ENCODE data around the gene PPL.

Gene PPL

DNA sequence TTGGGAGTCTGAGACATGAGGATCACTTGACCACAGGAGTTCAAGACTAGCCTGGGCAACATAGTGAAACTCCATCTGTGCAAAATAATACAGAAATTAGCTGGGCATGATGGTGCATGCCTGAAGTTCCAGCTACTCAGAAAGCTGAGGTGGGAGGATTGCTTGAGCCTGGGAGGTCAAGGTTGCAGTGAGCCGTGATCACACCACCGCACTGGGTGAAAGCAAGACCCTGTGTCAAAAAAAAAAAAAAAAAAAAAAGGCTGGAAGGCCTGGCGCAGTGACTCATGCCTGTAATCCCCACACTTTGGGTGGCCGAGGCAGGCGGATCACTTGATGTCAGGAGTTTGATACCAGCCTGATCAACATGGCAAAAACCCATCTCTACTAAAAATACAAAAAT is 81.6 kb downstream of the PPL start:
- no peak for DNase-seq

DNA sequence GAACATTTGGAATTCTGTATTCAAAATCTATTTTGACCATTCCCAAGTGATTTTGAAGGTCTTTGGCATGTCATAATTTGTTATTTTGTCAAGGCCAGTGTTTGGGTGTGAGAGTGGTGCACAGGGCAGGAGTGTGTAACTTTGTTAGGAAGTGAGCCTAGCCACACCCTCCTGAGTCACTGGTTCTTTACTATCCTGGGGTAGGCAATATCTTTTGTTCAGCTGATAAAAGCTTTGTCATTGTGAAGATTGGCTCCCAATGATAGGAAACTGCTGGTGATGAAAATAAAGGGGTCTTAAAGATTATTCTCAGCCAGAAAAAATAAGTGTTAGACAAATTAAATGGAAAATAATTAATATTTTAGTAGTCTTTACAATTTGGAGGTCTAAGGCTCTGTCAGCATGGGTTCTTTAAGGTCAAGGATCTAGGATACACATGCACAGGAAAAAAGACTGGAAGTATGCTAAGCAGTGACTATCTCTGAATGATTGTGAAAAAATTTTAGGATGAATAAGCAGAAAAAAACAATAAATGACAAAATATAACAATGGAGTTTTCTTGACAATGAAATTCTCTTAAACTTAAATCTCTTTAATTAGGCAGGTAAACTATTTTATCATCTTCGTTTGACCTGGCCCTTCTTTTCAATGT is 84.6 kb downstream of the PPL start:
- no peak for DNase-seq

DNA sequence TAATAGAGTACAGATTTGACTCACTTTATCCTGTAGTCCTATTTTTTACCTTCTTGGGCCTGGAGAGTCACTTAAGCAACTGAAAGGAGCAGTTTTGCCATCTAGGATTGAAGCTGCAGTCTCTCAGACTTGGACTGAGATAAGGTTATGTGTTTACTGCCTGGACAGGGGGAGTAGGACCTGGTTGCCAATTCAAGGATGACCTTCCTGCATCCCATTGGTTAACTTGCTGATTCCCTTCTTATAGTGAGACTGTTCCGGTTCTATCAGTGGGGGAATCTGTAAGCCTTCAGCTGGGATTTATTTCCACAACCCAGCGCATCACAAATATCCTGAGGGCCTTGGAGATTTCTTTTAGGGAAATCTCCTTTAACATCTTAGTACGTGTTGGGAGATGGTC is 86.7 kb downstream of the PPL start:
- no peak for DNase-seq

DNA sequence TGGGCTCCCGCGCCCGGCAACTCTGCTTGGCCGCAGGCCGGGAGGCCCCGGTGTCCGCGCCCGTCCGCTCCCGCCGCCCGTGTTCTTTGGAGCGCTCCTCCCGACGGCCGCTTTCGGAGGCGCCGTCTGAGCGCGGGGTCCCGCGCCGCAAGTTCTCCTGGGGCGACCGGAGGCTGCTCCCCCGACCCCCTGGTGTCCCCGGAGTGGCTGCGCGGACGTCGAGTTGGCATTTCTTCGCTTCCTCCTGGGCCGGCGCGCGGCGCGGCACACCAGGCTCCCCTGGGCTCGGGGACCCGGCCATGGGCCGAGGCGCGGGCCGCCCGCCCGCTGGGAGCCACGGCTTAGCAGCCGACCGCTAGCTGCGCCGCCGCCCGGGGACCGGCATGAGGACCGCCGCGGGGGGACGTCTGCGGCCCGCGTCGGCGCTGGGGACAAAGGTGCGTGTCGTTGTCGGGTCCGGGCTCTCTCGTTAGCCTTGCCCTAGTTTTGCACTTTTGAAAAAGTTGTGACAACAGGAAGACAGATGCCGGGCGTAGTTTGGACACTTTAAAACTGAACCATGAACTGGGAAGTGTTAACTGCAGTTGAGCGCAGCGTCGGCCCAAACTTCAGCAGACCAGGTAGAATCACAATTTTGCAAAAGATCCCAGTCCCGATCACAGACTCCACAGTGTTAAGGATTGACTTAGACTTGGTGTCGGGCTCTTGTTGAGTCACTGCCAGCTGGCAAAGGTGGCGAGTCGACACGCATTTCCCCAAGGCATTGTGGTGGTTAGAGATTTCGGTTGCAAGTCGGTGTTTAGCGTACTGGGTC is 89.0 kb downstream of the PPL start:
- DNase-seq: peak; percentile 19

DNA sequence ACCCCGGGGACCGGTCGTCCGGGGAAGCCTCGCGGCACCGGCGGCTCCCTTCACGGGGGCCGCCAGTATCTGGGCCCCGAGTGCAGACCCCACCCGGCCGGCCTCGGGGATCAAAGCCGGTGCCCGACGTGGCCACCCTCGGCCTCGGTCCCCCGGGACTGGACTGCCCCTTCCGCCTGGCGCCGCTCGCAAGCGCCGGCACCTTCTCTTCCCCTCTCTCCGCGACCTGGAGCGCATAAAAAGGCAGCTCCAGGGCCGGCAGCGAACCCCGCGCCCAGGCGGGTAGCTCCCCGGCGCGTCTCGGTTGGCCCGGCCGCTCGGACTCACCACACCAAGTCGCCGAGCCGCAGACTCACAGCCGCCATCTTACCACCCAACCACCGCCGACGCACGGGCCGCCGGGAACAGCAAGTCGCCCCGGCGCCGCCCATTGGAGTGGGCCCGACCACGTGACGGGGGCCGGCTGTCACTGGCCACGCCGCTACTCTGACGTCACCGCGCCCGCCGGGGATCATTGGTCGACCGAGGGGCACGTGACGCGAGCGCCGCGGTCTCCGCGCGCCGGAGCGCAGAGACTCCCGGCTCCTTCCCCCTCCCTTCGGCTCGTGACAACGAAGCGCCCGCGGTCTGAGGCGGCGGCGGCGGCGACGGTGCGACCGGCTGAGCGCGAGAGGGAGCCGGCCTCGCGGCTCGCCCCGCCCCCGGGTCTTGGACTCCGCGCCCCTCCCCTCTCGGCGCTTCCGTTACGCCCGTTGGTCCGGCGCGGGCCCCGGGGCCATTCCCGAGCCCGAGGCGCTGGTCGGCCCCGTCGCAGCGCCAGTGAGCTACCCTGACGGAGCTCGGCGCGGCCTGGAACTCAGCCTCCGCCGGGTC is 89.8 kb downstream of the PPL start, which contains the start of the genes GLYR1 and UBN1:
GLYR1 (minus strand) TSS at position 388 of the 873 bp plus-strand sequence; CDS start at position 365, 23 bp downstream.
UBN1 (plus strand) TSS at position 581 of the 873 bp plus-strand sequence. CDS start 5,437 bp downstream, outside the sequence.
- DNase-seq: peak; percentile 100

DNA sequence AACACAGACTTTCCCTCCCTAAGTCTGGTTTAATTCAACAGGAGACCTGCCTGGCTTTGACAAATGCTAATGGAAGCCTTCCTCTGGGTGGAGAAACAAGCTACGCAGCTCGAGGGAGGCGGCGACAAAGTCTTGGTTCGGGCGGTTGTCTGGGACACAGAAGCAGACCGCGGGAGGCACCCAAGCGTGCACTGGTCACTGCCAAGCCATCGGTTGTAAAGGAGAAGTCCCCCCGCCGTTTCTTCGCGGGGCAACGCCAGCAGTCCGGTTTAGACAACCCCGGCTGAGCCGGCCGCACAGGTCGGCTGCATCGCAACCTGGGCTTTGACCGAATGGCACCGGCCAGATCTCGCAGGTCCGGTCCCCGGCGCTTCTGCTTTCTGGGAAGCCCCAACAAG is 90.4 kb downstream of the PPL start:
- no peak for DNase-seq

DNA sequence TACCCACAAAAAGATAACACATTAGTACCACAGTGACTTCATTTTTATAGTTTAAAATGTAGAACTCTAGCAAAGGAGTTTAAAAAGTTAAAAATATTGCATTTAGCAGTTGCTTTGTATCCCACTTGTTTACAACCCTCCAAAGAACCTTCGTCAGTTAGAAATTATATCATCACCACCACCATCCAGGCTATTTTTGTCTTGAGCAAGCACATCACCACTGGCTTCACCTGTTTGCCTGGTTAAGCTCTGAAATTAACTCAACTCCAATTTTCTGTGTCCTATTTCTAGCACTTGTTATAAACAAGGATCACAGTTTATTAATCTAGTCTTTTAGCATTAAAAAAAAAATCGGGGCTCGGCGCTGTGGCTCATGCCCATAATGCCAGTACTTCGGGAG is 96.0 kb downstream of the PPL start:
- DNase-seq: no peak

DNA sequence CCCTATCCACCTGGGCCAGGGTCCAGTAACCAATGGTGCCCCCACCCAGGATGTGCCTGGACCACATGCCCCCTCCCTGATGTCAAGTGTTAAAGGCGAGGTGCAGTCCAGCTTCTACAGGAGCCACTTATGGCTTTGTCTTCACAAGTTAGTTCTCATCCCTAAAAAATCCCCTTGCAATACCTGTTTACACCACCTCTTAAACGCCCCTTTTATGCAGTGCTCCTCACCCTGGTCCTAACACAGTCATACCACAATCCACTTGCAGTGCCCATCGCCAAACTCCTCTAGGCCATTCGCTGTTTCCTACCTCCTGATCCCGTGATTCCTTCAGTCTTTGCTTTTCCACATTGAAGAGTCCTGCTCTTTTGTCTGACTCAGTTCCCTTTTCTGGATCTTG is 97.0 kb downstream of the PPL start:
- no peak for DNase-seq

DNA sequence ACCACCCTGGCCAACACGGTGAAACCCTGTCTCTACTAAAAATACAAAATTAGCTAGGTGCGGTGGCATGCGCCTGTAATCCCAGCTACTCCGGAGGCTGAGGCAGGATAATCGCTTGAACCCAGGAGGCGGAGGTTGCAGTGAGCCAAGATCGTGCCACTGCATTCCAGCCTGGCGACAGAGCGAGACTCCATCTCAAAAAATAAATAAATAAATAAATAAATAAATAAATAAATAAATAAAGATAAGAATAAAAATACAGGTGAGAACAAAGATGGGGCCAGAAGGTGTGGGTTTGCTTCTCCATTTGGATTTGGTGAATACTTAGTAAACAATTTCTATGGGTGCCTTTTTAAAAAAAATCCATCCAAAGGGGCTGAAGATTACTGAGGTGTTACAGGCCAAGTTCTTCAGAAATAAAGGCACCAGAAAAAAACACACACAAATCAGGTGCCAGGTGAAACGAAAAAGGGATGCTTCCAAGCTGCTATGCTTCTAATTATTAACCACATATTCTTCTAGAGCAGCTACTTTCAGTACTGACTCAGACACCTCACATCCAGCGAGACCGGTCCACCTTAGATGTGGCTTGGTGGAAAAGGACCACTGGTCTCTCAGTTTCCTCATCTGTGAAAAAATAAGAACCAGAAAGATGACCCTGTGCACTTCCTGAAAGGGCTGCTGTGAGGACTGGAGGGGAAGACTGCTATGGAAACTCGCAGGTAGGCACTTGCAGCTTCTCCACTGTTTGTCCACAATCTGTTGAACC is 99.0 kb downstream of the PPL start:
- DNase-seq: no peak

DNA sequence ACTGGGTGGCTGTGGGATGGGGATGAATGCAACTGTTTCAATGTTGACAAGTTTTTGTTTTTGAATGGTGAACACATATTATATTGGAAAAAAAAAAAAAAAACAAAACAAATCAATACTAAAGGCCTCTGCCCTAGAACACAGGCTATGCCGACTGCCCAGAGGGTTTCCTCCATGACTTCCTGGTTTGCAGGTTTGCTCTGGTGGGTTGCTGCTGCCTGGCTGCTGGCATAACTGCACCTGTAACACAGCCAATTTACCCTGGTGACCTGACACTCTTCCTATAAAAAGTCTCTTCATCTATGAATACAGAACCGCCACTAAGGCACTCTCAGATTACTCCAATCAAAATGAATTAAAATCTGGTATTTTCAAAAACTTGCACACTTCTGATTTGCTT is 100.2 kb downstream of the PPL start:
- DNase-seq: no peak

DNA sequence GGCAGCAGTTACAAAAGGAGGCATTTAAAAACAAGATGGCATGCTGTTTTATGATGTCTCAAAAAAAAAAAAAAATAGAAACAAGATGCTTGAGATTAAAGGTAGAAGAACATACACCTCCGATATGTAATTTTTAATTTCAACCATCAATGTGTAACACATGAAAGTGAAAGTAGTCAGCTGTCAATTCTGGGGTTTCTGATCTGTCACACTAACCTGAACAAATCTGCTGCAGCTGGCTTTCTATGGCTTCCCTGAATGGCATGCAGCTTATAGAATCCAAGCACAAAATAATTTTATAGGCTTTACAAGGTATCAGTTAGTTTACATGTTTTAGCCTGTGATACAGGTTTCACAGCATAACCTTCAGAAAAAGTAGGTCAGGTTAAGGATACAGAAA is 103.4 kb downstream of the PPL start:
- DNase-seq: no peak

DNA sequence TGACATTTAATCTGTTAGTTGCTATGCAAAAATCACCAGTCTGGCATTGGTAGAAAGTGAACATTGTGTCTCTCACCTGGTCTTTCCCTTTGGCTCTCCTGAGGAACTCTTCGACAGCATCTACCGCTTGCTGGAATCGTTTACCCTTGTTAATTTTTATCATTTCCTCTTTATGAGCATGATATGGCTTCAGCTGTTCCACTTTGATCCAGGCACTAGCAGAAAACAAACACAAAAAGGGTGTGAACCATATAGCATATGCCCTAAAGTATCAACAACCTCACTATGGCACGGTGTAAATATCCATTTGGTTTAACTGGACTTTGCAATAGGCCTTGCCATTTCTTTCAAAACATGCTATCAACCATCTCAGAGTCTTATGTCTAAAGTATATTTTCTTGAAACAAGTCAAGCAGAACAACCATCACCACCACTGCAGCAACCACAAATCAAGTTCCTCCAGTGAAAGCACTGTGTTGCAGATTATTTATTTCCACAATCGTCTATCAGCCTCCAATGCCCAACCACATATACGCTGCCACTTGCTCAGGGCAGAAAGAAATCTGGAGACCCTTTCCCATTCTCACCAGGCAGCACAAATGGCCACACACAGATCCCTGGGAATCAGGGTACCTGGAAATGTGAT is 104.1 kb downstream of the PPL start:
- DNase-seq: no peak

Data from activated CD4-positive, alpha-beta T cell treated with anti-CD3 and anti-CD28 coated beads for 1 hour (primary cell).